HCEC 1CT (cell line): ENCODE data around the gene FHOD1.

Experiments
- DNase-seq: peaks from one replicate; pipeline ENCODE4 v3.0.0-alpha.2; 2017

The FHOD1 gene

GRCh38 chr16:67248401-67249177, 1.3 kb upstream of the FHOD1 start, which contains the start of gene SLC9A5:
Gene SLC9A5 (plus strand): TSS chr16:67248979. CDS start chr16:67249015, 36 bp downstream.
- DNase-seq = no peak

DNA sequence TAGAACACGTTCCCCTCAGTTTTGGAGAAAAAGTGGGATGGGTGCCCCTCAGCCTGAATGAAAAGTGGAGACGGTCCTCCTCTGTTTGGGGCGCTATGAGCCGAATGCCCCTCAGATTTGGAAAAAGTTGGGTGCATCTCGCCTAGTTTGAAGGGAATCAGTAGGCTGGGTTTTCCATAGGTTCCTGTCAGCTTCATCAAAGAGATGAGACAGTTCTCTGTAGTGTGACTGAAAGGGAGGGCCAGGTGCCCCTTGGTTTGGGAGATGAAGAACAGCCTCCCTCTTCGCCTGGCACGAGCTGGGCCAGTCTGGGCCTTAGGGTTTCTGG, 756 bp upstream of the FHOD1 start:
- DNase-seq = no peak

GRCh38 chr16:67246756-67247191, 507 bp downstream of the FHOD1 start:
- DNase-seq = no peak

GRCh38 chr16:67246081-67246755, 1.1 kb downstream of the FHOD1 start:
- peak; percentile 78 for DNase-seq

- no peak for DNase-seq
Measured at GRCh38 chr16:67245674-67246080, 1.6 kb downstream of the FHOD1 start.

- DNase-seq = no peak
Measured at GRCh38 chr16:67245186-67245585, 2.1 kb downstream of the FHOD1 start.

GRCh38 chr16:67244387-67245185, 2.7 kb downstream of the FHOD1 start:
- peak; percentile 90 for DNase-seq

- no peak for DNase-seq
Measured at GRCh38 chr16:67243481-67243880, 3.8 kb downstream of the FHOD1 start.

DNA sequence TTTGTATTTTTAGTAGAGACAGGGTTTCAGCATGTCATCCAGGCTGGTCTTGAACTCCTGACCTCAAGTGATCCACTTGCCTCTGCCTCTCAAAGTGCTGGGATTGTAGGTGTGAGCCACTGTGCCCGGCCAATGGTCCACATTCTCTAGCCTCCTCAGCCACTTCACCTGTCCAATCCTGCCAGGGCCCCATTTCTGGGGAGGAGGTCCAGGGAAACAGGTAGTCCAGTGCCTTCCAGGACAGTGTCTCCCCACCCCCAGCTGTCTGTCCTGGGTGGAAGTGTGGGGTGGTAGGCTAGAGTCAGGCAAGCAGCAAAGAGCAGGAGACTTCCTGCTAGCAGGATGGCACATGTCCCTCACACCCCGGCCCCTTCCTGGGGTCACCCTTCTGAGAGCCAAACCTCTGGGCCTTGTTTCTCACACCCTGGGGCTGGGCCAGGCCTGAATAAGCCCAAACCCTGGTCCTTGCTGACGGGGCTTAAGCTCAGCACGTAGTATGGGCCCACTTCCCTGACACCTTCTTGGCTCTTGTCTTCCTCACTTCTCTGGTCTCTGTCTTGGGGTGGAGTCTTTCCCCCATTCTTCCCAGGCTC, 5.0 kb downstream of the FHOD1 start:
- DNase-seq = no peak

GRCh38 chr16:67241008-67241900, 6.0 kb downstream of the FHOD1 start:
- peak; percentile 78 for DNase-seq

- no peak for DNase-seq
Measured at GRCh38 chr16:67240506-67240905, 6.8 kb downstream of the FHOD1 start.

- no peak for DNase-seq
Measured at GRCh38 chr16:67238806-67239470, 8.3 kb downstream of the FHOD1 start.

DNA sequence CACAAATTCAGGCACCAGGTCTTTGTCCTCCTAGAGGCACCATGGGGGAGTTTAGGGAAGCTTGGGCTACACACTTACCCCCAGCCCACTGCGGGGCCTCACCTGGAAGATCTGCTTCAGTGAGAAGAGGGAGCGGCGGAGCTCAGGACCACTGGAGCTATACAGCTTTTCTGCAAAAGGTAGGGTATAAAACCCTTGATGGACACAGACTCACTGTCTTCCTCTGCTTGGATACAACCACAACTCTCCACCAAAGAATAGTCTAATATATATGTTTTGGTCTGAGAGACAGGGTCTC, 9.1 kb downstream of the FHOD1 start:
- DNase-seq = no peak

- DNase-seq = no peak
Measured at GRCh38 chr16:67237396-67238277, 9.6 kb downstream of the FHOD1 start.

DNA sequence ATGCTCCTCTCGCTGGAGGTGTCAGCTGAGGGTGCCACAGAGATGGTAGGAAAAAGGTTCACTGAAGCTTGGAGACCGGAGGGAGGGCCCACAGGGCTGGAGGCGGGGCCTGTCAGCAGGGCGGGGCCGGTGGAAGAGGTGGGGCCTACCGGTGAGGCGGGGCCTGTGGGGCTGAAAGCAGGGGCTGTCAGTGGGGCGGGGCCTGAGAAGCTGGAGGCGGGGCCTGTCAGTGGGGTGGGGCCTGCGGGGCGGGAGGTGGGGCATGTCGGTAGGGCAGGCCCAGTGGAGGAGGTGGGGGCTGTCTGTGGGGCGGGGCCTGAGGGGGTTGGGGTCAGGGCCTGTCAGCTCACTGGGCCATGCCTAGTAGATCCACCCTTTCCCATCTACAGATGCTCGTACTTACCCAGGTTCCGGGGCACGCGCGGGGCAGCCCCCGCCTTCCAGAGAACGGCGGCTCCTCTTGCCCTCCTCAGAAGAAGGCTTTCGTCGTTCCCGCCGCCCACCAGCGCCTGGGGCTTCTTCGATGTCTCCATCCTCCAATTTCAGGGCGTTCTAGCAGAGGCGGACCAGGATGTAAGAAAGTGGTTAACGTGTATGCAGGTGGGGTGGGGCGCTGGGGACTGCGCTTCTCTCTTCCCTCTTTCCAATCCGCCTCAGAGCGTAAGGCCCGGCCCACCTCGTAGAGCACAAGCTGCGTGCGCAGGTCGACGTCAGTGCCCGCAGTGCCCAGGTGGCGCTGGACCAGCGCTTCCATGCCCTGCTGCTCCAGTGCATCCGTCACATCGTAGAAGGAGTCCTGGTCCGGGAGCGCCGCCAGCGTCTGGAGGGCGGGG, 10.5 kb downstream of the FHOD1 start:
- peak; percentile 35 for DNase-seq

DNA sequence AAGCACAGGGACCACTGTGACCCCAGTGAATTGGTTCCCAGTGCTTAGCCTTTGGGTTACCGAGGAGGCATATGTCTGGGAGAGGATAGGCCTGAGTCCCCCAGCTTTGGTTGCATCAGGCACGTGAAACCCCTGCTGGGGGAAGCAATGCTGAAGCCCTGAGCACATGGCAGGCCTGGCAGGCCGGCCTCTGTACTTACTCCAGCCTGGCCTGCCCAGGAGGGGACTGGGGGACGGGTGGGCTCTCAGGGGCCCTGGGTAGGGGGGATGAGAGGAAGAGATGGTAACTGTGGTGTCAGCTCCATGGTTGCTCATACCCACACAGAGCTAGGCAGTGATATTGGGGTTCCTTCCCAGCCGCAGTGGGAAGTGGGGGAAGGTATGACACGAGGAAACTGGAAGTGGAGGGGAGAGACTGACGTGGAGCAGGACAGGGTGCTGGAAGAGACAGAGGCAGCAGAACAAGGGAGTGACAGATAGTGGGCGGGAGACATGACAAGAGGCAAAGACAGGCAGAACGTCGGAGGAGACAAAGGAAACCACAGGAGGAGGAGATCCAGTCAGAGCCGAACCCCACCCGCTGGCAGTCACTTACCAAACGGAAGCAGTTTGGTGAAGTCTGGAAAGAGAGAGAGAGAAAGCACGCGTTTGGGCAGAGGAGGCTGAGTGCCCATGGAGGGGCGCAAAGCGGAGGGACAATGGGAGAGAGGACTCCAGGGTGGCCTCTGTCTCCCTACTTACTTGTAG, 11.3 kb downstream of the FHOD1 start:
- no peak for DNase-seq

- no peak for DNase-seq
Measured at GRCh38 chr16:67234180-67234597, 13.1 kb downstream of the FHOD1 start.

- no peak for DNase-seq
Measured at GRCh38 chr16:67233596-67233995, 13.7 kb downstream of the FHOD1 start.
